HG03066 (cell line): ENCODE results near the gene MAP4K1.
A peak's percentile ranks its signal among the peaks of the same experiment; 100 is the strongest.
"Not testable (repeated sequence)": the region's sequence is repeated elsewhere in the genome, so short reads cannot be mapped to it uniquely, and the experiment has no call there.

Experiments used
- ATAC-seq: cut with Tn5 transposase; IDR thresholded peaks from one replicate; pipeline ENCODE4 v1.9.1; 2021; ENCODE audit warnings: low read depth; ENCODE audit not compliant: unreplicated experiment

Gene MAP4K1

GRCh38 chr19:38653028-38653571, 35.3 kb upstream of the MAP4K1 start:
- no peak for ATAC-seq

- no peak for ATAC-seq
Observed at GRCh38 chr19:38650911-38651584, 33.3 kb upstream of the MAP4K1 start.

- no peak for ATAC-seq
Observed at GRCh38 chr19:38650172-38650775, 32.5 kb upstream of the MAP4K1 start.

GRCh38 chr19:38649305-38650171, 31.8 kb upstream of the MAP4K1 start:
- no peak for ATAC-seq

GRCh38 chr19:38648769-38649304, 31.1 kb upstream of the MAP4K1 start:
- ATAC-seq: no peak

GRCh38 chr19:38647966-38648768, 30.4 kb upstream of the MAP4K1 start:
- no peak for ATAC-seq

GRCh38 chr19:38647368-38647965, 29.7 kb upstream of the MAP4K1 start, which contains the start of gene ACTN4:
Gene ACTN4, plus strand, starts transcription at chr19:38647649. Its CDS starts 97 bp downstream, at chr19:38647746.
- ATAC-seq: peak; percentile 74

- no peak for ATAC-seq
Observed at GRCh38 chr19:38644719-38645118, 27.0 kb upstream of the MAP4K1 start.

- no peak for ATAC-seq
Observed at GRCh38 chr19:38642176-38642575, 24.4 kb upstream of the MAP4K1 start.

GRCh38 chr19:38640368-38640767, 22.6 kb upstream of the MAP4K1 start:
- ATAC-seq: no peak

- ATAC-seq: no peak
Observed at GRCh38 chr19:38639679-38640078, 21.9 kb upstream of the MAP4K1 start.

- ATAC-seq: no peak
Observed at GRCh38 chr19:38638461-38638860, 20.7 kb upstream of the MAP4K1 start.

- no peak for ATAC-seq
Observed at GRCh38 chr19:38635483-38636399, 18.0 kb upstream of the MAP4K1 start.

- no peak for ATAC-seq
Observed at GRCh38 chr19:38634757-38635482, 17.2 kb upstream of the MAP4K1 start.

- no peak for ATAC-seq
Observed at GRCh38 chr19:38632476-38633213, 14.9 kb upstream of the MAP4K1 start.

- not testable (repeated sequence) for ATAC-seq
Observed at GRCh38 chr19:38631811-38632475, 14.2 kb upstream of the MAP4K1 start.

- ATAC-seq: not testable (repeated sequence)
Observed at GRCh38 chr19:38631301-38631700, 13.5 kb upstream of the MAP4K1 start.
